HEK293 (cell line): ENCODE measurements around the gene MTG1.

Source experiments
- CTCF ChIA-PET: fragments of 350-600 bp; formaldehyde crosslinking; extraction: SDS; loops from one replicate; lab custom pipeline; 2021; ENCODE audit warnings: antibody characterized with exemption; lab: Yijun Ruan, JAX
- POLR2A ChIA-PET: fragments of 300-600 bp; formaldehyde crosslinking; extraction: SDS; loops from one replicate; lab custom pipeline; 2020; ENCODE audit warnings: antibody characterized with exemption, inconsistent platforms; lab: Yijun Ruan, JAX
- H3K27ac ChIP-seq: fragments of 200-500 bp; sonication (Bioruptor generic); 2 replicates; pipeline ENCODE4 v1.5.1; 2014; ENCODE audit warnings: low read depth, low read length, control low read depth, inconsistent platforms; ENCODE audit errors: extremely low read depth
- H3K36me3 ChIP-seq, 2 experiments: fragments of 200-500 bp in 1 of 2; sonication (Bioruptor generic) in 1 of 2; 1 replicate in 1 of 2; 2 replicates in 1 of 2; pipeline ENCODE4 v1.5.1; 2014 to 2017; ENCODE audit warnings: inconsistent platforms in 2 of 2, low read length in 2 of 2; ENCODE audit not compliant: control insufficient read depth in 2 of 2, insufficient read depth in 1 of 2
- H3K4me1 ChIP-seq: fragments of 200-500 bp; sonication (Bioruptor generic); 2 replicates; pipeline ENCODE4 v1.5.1; 2014; ENCODE audit warnings: mild to moderate bottlenecking, low read length, inconsistent platforms; ENCODE audit not compliant: control insufficient read depth, insufficient read depth
- H3K4me3 ChIP-seq: 2 replicates; pipeline ENCODE4 v1.5.1; 2011; ENCODE audit warnings: low read depth, mild to moderate bottlenecking, control low read depth, low read length, moderate library complexity
- H3K9me3 ChIP-seq: fragments of 200-500 bp; sonication (Bioruptor generic); 2 replicates; pipeline ENCODE4 v1.5.1; 2014; ENCODE audit warnings: low read depth, low read length, inconsistent platforms; ENCODE audit not compliant: control insufficient read depth, insufficient read depth
- GFI1B ChIP-seq: fragments of 450-650 bp; formaldehyde crosslinking; IDR thresholded peaks from 2 replicates; pipeline ENCODE4 v1.5.1; 2016; ENCODE audit warnings: missing biosample characterization, missing genetic modification characterization
- GLI2 ChIP-seq: fragments of 450-650 bp; formaldehyde crosslinking; IDR thresholded peaks from 2 replicates; pipeline ENCODE4; 2017; ENCODE audit warnings: missing biosample characterization, missing genetic modification characterization, low read depth, borderline replicate concordance
- HIC1 ChIP-seq: fragments of 450-650 bp; formaldehyde crosslinking; IDR thresholded peaks from 2 replicates; pipeline ENCODE4 v1.5.1; 2016; ENCODE audit warnings: missing biosample characterization, missing genetic modification characterization
- HOXD13 ChIP-seq: sonication (generic); formaldehyde crosslinking; IDR thresholded peaks from 2 replicates; pipeline ENCODE4 v1.8.0; 2022; ENCODE audit warnings: missing genetic modification reagents, borderline replicate concordance
- KLF1 ChIP-seq: fragments of 450-650 bp; formaldehyde crosslinking; IDR thresholded peaks from 2 replicates; pipeline ENCODE4 v1.5.1; 2016; ENCODE audit warnings: missing biosample characterization, missing genetic modification characterization
- KLF8 ChIP-seq: fragments of 450-650 bp; formaldehyde crosslinking; IDR thresholded peaks from 2 replicates; pipeline ENCODE4 v1.5.1; 2016; ENCODE audit warnings: missing biosample characterization, missing genetic modification characterization
- SCRT2 ChIP-seq: fragments of 450-650 bp; formaldehyde crosslinking; IDR thresholded peaks from 2 replicates; pipeline ENCODE4 v1.5.1; 2016; ENCODE audit warnings: missing biosample characterization, missing genetic modification characterization
- ZBTB11 ChIP-seq: fragments of 450-650 bp; formaldehyde crosslinking; conservative IDR thresholded peaks from 2 replicates; pipeline ENCODE4 v1.5.1; 2016; ENCODE audit warnings: low read depth, missing biosample characterization, missing genetic modification characterization
- ZBTB26 ChIP-seq: fragments of 450-650 bp; formaldehyde crosslinking; optimal IDR thresholded peaks from 2 replicates; pipeline ENCODE3; 2016; ENCODE audit warnings: missing biosample characterization, mild to moderate bottlenecking, missing genetic modification characterization
- ZNF155 ChIP-seq: fragments of 450-650 bp; formaldehyde crosslinking; IDR thresholded peaks from 2 replicates; pipeline ENCODE4 v1.5.1; 2016; ENCODE audit warnings: missing biosample characterization, missing genetic modification characterization
- ZNF16 ChIP-seq: fragments of 450-650 bp; formaldehyde crosslinking; IDR thresholded peaks from 2 replicates; pipeline ENCODE4 v1.5.1; 2016; ENCODE audit warnings: low read depth, missing biosample characterization, missing genetic modification characterization
- ZNF214 ChIP-seq: fragments of 450-650 bp; formaldehyde crosslinking; IDR thresholded peaks from 2 replicates; pipeline ENCODE4 v1.5.1; 2017; ENCODE audit warnings: missing biosample characterization, mild to moderate bottlenecking, missing genetic modification characterization, borderline replicate concordance
- ZNF274 ChIP-seq, 2 experiments: fragments of 200-500 bp in 1 of 2; fragments of 450-650 bp in 1 of 2; sonication (Bioruptor generic) in 1 of 2; formaldehyde crosslinking in 1 of 2; IDR thresholded peaks; 2 replicates each; pipeline versions ENCODE4 v1.5.1 to v1.6.1; 2014 to 2016; ENCODE audit warnings: borderline replicate concordance in 1 of 2, inconsistent platforms in 1 of 2, low read length in 1 of 2, missing biosample characterization in 1 of 2, missing genetic modification characterization in 1 of 2
- ZNF366 ChIP-seq: fragments of 450-650 bp; formaldehyde crosslinking; conservative IDR thresholded peaks from 2 replicates; pipeline ENCODE4 v1.5.1; 2016; ENCODE audit warnings: missing biosample characterization, missing genetic modification characterization
- ZNF768 ChIP-seq: fragments of 450-650 bp; formaldehyde crosslinking; IDR thresholded peaks from 2 replicates; pipeline ENCODE4 v1.5.1; 2018; ENCODE audit warnings: missing biosample characterization, mild to moderate bottlenecking, missing genetic modification characterization
- TF ChIP-seq, protein P1 (sequence below): fragments of 450-650 bp; formaldehyde crosslinking; IDR thresholded peaks from 2 replicates; pipeline ENCODE4 v1.5.1; 2016; ENCODE audit warnings: missing biosample characterization, missing genetic modification characterization
- TF ChIP-seq, protein P2 (sequence below): fragments of 450-650 bp; formaldehyde crosslinking; IDR thresholded peaks from 2 replicates; pipeline ENCODE4 v1.5.1; 2016; ENCODE audit warnings: missing biosample characterization, missing genetic modification characterization

Gene MTG1

GRCh38 chr10:133397938-133398337, 4.0 kb downstream of the MTG1 start:
- Histone ChIP-seq H3K27ac (no peak overlapping the region), H3K36me3 (peaks cover 21 to 74% of the 10 kb centered on the region in 2 experiments), H3K4me3 (no peak overlapping the region), H3K9me3 (no peaks in the 10 kb centered on the region), H3K4me1 (no peaks in the 10 kb centered on the region)
- peak; percentile 61; the same call in 1 of the 2 replicates for TF ChIP-seq SCRT2 (tag by site-specific recombination)
- no peak for TF ChIP-seq ZNF155 (tag by site-specific recombination)
- POLR2A ChIA-PET = no interaction called here
- CTCF ChIA-PET = interaction anchor here (0.7 kb wide), 1 partner anchor 195 kb away, joined by 3 read pairs; no protein-coding TSS in a partner anchor

- Histone ChIP-seq H3K36me3 (peaks cover 21 to 84% of the 10 kb centered on the region in 2 experiments), H3K27ac (no peak overlapping the region), H3K9me3 (no peaks in the 10 kb centered on the region), H3K4me1 (no peaks in the 10 kb centered on the region)
- ChIA-PET CTCF (no interaction called here), POLR2A (no interaction called here)
- TF ChIP-seq ZNF16 (tag by site-specific recombination) = no peak
- TF ChIP-seq, all 188 proteins: peak for 0
- no peak overlapping the region for H3K4me3 ChIP-seq
Measured at GRCh38 chr10:133399123-133399601, 5.2 kb downstream of the MTG1 start.

GRCh38 chr10:133400624-133401424, 6.9 kb downstream of the MTG1 start:
- H3K9me3 ChIP-seq = no peaks in the 10 kb centered on the region
- no peaks in the 10 kb centered on the region for H3K4me1 ChIP-seq
- H3K27ac ChIP-seq = no peak overlapping the region
- no peak overlapping the region for H3K4me3 ChIP-seq
- ChIA-PET POLR2A (no interaction called here), CTCF (interaction anchor here (0.7 to 0.8 kb wide), 2 partner anchors 71 to 86 kb away, joined by 3 read pairs; no protein-coding TSS in a partner anchor)
- H3K36me3 ChIP-seq = peaks cover 27 to 94% of the 10 kb centered on the region in 2 experiments
- TF ChIP-seq, protein P1, sequence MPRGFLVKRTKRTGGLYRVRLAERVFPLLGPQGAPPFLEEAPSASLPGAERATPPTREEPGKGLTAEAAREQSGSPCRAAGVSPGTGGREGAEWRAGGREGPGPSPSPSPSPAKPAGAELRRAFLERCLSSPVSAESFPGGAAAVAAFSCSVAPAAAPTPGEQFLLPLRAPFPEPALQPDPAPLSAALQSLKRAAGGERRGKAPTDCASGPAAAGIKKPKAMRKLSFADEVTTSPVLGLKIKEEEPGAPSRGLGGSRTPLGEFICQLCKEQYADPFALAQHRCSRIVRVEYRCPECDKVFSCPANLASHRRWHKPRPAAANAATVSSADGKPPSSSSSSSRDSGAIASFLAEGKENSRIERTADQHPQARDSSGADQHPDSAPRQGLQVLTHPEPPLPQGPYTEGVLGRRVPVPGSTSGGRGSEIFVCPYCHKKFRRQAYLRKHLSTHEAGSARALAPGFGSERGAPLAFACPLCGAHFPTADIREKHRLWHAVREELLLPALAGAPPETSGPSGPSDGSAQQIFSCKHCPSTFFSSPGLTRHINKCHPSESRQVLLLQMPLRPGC (tag by site-specific recombination) = no peak
- TF ChIP-seq GFI1B (tag by site-specific recombination) = no peak
- no peak for TF ChIP-seq ZNF768
- TF ChIP-seq ZNF274 (IDR thresholded peaks at IDR 0.05; ENCODE audit: low read length) = no peak
- TF ChIP-seq ZNF274 (tag by site-specific recombination; IDR thresholded peaks at IDR 0.05; ENCODE audit: borderline replicate concordance) = no peak
- TF ChIP-seq ZBTB11 = no peak
- TF ChIP-seq GLI2 = no peak
- TF ChIP-seq HOXD13 (CRISPR knock-in tag) = no peak
- TF ChIP-seq ZNF214 (tag by site-specific recombination) = no peak
- TF ChIP-seq ZBTB26 (tag by site-specific recombination) = no peak
- TF ChIP-seq ZNF366 = no peak
- TF ChIP-seq, protein P2, sequence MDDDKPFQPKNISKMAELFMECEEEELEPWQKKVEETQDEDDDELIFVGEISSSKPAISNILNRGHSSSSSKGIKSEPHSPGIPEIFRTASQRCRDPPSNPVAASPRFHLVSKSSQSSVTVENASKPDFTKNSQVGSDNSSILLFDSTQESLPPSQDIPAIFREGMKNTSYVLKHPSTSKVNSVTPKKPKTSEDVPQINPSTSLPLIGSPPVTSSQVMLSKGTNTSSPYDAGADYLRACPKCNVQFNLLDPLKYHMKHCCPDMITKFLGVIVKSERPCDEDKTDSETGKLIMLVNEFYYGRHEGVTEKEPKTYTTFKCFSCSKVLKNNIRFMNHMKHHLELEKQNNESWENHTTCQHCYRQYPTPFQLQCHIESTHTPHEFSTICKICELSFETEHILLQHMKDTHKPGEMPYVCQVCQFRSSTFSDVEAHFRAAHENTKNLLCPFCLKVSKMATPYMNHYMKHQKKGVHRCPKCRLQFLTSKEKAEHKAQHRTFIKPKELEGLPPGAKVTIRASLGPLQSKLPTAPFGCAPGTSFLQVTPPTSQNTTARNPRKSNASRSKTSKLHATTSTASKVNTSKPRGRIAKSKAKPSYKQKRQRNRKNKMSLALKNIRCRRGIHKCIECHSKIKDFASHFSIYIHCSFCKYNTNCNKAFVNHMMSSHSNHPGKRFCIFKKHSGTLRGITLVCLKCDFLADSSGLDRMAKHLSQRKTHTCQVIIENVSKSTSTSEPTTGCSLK (tag by site-specific recombination) = no peak
- TF ChIP-seq KLF8 (tag by site-specific recombination) = no peak
- TF ChIP-seq HIC1 = no peak
- TF ChIP-seq KLF1 = no peak
